Measurements from ENCODE around the gene TSPAN18. TPM values are rescaled to one million over a fixed set of nuclear protein-coding genes. Genes with fewer than 3 reads are reported as not detected.

Gene TSPAN18
- total RNA-seq, 1 donor from 2014 or later: 17.0 TPM

DNA sequence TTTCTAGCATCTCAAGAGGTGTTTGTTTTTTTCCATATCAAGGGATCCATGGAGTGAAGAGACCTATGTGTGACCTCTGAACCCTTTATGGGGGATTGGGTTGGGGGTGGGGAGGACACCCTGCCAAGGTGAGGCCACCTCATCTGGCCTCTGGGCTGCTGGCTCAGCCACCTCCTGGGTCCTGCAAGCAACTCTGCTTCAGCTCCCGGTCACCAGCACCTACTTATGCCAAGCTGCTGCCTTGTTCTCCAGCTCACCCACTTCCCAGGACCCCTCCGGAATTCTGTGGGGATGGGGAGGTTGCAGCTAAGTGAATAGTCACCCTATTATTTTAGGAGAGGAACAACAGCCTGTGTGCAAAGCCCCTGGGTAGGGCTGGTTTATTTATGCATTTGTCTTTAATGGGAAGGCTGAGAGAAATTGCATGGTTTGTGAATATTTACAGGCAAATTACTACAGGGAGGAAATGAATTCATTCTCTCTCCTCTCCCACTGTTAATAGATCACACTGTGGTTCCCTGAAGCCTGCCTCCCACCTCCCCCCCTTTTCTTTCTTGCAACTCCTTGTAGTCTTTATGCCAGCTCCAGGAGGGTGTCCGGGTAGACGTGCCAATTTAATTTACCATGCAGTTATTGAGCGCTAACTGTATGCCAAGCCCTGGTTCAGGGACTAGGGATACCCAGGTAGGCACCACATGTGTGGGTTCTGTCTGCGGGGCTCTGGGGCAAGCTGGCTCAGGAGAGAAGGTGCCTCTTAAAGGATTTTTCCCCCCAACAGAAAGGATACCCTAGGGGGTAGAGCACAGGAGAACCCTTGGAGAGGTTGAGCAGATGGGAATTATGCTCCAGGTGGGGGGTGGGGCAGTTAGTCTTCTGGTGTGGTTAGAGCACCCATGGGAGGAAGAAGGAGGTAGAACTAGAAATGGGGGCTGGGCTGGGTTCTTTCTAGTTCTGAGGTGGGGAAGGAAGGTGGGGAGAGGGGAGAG lies 50.7 kb downstream of the TSPAN18 start:
- DNase-seq: no peak

DNA sequence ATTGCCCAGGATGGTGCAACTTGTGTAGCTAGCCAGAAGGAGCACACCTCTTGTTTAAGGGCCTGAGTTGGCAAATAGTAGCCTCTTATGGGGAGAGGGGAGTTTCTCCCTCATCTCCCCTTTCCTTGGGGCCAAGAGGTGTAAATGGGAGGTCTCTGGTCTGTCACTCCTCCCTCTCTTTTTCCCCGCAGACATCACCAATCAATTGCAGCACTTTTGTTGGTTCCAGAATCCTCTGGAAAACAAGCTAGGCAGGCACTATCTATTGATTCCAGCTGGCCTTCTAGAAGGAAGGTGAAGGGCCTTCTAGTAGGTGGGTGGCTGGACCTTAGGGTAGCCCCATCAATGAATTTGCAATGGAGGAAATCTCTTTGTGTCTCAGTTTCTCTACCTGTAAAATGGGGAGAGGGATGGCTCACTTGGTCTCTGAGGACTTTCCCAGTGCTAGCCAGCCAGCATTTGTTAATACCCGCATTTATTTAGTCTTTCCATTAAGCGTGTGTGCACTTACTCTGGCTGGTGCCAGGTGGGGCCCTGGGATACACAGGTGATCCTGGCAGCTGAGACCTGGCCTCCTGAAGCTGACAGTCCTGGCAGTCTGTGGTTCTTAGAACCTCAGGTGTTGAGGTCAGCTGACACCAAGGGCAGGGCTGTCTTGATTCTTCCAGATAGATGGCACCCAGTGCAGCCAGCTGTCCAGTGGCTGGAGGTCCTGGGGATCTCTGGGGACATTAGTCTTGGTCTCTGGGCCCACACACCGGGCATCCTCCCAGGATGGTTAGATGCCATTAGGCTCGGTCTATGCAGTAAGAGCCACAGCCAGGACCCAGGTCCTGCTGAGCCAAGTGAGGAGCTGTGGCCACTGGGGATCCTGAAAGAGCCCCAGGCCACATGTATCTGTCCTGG lies 51.7 kb downstream of the TSPAN18 start:
- no peak for DNase-seq

DNA sequence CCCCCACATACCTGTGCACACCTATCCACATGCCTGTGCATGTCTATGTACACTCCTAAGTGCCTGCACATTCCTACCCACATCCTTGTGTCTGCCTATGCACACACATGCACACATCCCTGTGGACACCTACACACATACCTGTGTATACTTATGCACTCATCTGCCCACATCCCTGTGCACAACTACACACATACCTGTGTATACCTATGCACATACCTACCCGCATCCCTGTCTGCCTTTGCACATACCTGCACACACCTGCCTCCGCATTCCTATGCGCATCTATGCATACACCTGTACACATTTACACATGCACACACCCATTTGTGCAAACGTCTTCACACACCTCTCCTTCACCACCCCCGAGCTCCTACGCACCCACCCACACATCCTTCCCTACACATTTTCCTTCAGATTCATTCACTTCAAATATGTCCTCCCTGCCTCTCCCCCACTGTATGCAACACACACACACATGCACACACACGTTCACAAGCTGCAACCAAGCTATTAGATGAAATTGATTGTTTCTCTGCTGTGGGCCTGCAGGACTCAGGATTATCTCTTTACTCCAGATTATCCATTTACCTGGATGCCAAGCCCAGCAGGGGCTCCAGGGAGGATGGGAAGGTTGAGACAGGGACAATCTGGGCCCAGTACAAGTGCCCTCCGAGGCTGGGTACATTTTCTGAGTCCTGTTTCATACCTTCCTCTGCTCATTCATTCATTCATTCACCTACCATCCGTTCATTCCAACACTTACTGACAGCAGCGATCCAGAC lies 53.2 kb downstream of the TSPAN18 start:
- DNase-seq: no peak

DNA sequence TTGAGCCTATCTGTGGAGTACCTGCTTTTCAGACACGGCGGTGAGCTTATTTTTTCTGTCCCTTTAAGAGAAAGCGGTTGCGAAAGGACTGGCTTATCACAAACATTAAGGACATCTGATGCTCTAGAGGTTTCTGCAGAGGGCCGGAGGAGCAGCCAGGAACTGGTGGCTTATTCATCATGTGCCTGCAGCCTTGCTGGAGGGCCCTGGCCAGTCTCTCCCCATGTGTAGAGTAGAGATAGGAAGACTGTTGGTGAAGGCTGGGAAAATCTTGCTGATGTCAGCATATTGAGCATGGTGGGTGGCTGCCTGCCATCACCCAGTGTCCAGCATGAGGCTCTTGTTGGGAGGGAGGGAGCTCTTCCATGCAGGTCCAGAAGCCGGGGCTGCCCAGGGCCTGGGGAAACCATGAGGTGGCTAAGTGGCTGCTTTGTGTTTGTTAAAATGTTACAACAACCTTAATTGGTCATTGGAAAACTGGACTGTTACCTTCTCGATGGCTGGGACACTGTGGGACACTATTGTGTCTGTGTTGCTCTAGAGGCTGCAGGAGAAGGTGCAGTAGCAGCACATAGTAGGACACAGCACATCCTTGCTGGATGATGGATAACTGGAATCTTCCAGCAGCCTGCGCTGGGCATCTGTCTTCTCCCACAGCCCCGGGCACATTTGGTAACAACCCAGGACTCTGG lies 54.3 kb downstream of the TSPAN18 start:
- DNase-seq: no peak

DNA sequence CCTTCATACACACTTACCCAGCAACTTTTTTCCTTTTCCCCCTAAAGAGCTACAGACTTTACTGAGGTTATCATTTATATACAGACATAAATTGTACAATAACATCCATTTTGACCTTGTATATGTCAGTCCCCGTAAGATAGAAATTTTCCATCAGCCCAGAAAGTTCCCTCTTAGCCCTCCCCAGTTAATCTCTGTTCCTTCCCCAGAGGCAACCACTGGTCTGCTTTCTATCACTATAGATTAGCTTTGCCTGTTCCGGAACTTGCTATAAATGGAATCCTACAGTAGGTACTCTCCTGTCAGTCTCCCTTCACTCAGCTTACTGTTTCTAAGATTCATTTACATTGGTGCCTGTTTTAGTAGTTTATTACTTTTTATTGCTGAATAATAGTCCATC lies 54.9 kb downstream of the TSPAN18 start:
- DNase-seq: no peak

DNA sequence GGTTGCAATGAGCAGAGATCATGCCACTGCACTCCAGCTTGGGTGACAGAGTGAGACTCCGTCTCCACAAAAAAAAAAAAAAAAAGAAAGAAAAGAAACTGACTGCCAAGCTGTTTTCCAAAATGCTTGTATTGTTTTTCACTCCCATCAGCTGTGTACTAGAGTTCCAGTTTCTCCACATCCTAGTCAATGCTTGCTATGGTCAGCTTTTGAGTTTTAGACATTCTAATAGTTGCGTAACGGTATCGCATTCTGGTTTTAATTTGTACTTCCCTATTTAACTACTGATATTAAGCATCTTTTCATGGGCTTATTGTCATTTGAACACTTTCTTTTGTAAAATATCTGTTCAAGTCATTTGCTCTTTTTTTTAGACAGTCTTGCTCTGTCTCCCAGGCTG lies 55.7 kb downstream of the TSPAN18 start:
- no peak for DNase-seq

DNA sequence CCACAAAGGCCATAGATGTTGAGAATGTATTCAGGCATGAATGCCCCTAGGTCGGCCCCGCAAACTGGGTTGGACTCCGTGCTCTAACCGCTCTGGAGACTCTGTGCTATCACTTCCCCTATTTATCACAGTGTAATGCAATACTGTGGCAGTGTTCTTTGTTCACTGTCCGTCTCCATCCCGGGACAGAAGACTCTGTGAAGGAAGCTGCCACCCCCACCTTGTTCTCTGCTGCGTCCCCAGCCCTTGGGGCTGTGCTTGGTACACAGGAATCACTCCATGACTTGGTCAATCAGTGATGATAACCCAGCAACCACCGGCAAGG lies 57.6 kb downstream of the TSPAN18 start:
- no peak for DNase-seq

DNA sequence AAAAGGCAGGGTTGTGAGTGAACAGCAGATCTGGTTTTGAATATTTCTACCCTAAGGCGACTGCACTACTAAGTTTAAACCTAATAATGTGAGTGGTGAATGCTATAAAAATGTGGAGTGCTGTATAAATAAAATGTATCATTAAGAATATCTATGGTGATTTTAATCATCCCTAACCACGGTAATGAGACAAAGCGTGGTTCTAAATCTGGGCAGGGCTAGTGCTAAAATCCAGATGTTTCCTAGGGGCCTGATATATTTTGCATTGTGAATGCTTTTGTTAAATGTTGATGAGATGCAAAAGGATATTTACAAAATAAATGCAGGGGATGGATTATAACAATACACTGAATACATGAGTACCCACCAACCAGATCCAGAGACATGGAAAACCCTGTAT lies 58.1 kb downstream of the TSPAN18 start:
- no peak for DNase-seq

DNA sequence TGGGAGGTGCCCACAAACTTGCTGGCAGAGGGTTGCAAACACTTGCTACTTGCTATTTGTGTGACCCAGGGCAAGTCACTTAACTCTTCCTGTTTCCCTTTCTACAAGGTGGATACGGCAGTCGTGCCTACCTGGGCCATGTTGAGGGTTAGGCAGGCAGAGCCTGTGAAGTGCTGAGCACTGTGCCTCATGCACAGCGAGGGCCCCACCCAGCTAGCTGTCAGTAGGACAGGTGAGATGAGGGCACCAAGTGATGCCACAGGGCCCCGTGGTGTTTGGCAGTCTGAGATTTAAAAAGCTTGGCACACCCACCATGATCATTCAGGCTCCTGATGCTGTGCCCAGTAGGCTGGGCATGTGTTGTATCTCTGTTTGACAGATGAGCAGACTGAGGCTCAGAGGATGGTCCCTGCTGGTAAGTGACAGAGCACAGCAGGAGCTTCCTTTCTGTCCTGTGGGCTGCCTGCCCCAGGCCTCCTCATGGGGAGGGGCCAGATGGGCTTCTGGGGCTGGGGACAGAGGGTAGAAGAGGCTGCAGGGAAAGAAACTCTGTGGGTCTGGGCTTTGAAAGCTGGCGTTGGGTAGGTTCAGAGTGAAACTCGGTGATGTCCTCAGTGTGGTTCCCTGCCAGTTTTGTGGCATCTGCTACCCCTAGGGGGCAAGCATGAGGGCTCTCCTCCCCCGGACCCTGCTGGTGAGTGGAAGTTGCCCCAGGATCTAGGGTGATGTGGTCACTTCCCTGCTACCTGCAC lies 59.3 kb downstream of the TSPAN18 start:
- no peak for DNase-seq

DNA sequence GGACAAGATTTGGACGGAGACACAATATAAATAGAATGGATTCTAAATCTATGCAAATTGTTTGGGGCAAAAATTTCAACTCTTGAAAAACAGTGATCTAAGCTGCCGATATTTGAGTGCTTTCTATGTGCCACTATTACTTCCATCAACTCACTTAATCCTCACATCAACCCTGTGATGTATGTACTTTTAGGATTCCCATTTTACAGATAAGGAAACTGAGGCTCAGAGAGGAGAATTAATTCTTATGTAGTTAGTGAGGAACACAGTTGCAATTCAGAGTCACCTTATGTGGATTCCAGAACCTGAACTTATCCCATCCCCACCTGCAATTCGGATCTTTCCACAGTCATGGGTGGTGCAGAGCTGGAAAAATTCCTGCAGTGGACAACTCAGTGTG lies 60.3 kb downstream of the TSPAN18 start:
- no peak for DNase-seq

DNA sequence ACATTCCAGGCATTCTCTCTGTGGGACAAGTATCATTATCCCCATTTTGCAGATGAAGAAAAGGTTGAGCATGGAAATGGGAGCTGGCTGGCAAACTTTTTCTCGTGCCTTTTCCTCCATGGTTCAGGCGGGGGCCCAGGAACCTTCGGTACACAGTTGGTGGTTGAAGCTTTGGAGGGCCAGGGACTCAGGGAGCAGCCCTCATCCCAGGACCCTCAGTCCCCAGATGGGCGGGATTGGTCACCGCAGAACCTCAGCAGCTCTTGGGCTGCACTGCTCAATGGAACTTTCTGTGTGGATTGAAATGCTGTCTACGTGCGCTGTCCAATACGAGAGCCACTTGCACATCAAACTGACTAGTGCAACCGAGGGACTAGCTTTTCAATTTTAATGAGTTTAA lies 61.2 kb downstream of the TSPAN18 start:
- DNase-seq: no peak

DNA sequence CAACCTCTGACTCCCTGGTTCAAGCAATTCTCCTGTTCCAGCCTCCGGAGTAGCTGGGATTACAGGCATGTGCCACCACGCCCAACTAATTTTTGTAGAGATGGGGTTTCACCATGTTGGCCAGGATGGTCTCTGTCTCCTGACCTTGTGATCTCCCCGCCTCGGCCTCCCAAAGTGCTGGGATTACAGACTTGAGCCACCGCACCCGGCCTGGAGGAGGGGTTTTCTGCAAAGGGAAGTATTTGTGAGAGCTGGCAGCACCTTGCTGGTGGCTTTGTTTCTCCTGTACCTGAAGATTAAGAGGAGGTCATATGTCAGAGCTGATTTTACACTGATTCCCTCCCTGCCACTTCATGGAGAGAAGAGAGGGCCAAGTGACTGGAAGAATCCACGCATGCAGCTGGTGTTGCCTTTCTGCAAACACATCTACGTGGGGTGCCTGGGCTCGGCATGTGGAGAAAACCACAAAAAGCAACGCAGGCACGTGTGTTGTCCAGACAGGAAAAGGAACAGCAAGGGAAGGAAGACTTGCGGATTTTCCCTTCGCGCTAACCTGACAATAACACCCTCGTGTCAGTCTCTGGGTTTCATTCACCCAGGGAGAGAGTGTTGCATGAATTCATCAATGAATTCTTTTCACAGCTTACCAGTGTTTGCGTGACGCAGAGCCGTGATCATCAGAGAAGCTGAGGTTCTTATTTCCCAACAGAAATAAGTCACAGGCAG lies 61.9 kb downstream of the TSPAN18 start:
- no peak for DNase-seq

DNA sequence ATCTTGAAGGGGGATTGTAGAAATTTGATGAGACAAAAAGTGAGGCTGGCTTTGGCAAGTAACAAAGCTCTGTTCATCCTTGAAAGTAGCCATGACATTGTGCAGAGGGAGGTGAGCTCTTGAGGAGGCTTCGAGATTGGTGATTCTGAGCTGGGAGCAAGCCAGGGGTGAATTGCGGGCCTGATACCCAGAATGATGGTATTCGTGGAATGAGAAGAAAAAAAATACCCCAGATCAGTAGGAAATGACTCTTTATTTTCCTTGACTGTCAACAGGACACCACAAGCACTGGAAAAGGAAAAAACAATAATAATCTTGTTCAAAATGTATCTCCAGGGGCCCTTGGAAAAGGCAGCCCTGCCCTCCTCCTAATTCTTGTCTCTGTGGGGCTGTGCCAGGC lies 62.7 kb downstream of the TSPAN18 start:
- no peak for DNase-seq

DNA sequence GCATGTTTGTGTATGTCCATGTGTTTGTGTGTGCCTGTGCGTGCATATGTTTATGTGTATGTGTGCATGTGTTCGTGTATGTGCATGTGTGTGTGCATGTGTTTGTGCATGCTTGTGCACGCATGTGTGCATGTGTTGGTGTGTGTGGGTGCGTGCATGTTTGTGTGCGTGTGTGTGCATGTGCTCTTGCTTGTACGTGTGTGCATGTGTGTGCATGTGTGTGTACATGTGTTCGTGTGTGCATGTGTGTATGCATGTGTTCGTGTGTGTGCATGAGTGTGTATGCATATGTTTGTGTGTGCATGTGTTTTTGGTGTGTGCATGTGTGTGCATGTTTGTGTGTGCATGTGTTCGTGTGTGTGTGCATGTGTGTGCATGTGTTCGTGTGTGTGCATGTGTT lies 63.4 kb downstream of the TSPAN18 start:
- DNase-seq: no peak

DNA sequence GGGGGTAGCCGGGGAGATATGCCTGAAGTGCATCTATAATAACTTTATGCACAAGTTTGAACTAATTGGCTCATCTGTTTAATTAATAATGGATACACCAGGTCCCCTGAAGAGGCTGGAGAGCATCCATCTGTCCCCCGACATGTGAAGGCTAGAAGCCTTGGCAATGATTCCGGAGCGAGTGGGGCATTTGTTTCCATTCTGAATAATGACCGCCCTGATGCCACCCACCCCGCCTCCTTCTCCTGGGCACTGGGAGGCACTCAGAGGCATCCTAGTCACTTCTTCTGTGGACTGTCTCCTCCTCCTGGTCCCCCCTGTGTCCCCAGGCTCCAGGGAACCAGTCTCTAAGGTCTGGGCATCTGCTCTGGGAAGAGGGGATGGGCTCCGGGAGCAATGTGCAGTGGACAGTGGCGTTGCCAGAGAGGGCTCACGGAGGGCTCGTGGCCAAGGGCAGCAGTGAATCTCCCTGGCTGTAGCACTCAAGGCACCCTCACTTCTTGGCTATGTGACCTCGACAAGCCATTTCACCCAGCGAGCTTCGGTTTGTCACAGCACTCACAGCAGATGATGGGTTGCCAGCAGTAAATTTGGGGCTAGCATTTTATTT lies 64.7 kb downstream of the TSPAN18 start:
- DNase-seq: no peak

DNA sequence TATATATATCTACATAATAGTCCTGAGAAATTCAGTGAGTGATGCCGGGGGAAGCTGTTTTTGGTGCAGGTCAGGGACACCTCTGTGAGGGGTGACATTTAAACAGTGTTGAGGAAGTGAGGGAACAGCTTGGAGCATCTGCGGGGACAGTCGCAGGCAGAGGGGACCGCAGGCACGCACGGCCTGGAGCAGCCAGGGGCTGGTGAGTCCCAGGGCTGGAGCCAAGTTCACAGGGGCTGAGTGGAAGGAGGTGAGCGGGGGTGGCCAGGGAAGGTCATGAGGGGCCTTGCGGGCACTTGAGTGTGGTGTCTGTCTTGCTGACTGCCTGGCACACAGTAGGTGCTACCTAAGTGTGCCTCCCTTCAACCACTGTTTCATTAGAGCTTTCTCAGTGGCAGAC lies 65.4 kb downstream of the TSPAN18 start:
- DNase-seq: no peak

DNA sequence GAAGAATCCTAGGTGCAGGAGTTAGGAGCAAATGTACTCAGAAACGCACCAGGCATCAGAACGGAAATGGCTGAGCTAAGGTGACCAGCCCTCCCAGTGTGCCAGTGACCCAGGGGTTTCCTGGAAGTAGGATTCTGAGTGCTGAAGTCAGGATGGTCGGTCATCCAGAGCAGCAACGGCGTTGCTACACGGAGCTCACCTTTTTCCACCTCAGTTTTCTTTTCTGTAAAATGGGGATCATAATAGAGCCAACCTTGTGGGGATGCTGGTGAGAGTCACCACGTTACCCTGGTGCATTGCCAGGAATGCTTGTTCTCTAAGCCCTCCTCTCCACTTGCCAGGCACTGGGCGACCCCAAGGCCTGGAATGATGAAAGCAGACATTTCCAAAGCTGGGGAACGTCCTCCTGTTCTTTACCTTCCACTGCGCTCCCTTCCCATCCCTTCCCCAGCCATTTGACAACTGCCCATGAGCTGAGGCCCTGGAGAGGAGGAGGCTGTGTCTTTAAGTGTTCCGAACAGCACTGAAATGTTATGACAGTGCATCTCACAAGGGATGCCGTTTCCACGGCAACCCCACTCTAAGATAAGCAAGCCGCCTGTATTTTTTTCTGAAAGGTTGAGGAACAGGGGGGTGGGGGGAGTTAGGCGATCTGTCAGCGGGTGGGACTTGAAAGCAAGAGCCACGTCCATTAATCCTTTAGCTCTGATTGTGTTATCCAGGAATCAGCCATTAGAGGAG lies 66.8 kb downstream of the TSPAN18 start:
- no peak for DNase-seq

DNA sequence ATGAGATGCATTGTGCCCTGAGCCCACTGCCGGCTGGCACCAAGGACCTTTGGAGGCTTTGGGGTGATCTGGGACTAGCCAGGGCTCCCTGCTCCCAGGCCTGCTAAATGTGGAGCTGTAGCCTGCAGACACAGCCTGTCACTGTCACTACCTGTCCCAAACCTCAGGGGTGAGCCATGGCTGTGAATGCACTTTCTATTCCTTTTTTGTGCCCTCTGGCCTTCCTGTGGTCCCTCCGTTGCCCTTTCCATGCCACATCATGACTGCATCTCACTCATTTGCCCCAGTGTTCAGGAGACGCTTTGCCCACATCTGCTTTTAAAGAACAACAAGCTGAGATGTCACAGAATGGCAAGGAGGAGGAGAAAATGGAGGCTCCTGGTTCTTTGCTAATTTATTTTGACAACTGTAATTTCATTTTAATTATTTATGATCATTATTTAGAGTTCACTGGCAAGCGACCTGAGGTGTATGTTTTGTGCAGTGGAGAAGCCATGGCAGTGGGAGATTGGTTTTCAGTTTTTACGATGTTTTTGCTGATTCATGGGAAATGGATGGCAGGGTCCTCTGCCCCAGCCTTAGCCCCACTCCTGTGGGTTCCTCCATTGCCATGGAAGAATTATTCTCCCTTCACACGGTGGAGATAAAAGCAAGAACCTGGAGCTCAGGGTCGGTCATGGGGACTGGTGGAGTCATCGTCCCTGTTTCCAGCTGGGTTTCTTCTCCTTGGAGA lies 69.2 kb downstream of the TSPAN18 start:
- DNase-seq: no peak

DNA sequence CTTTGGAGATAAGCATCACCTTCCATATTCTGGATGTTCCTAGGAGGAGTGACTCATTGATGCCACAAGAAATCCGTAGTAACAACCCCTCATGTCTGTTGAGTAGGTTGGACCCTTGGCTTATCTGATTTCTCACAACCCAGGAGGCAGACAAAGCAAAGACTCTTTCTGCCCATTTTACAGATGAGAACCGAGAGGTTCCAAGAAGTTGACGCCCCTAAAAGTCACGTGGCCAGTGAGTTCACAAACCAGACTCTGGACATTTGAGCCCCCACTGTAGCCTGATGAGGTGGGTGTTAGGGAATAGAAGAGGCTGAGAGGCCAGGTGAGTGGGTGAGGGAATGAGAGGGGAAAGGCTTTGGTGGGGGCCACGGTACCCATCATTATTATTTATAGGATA lies 70.3 kb downstream of the TSPAN18 start:
- no peak for DNase-seq
